Upper lobe of left lung (tissue), 4 donors: ENCODE data around the gene MAMLD1.

Experiments
- POLR2A ChIP-seq, 4 donors: fragments of 450-650 bp; IDR thresholded peaks; one replicate each; pipeline ENCODE4 v1.5.1; 2016 to 2017; ENCODE audit warnings: antibody characterized with exemption in 4 of 4, mild to moderate bottlenecking in 2 of 4
- TF ChIP-seq, protein P1 (sequence below), 6 experiments: fragments of 450-650 bp in 4 of 6; fragments of 200-600 bp in 2 of 6; sonication (generic) in 2 of 6; IDR thresholded peaks; one replicate each; pipeline ENCODE4 v1.5.1; 2016 to 2019; ENCODE audit warnings: antibody characterized with exemption in 6 of 6

DNA sequence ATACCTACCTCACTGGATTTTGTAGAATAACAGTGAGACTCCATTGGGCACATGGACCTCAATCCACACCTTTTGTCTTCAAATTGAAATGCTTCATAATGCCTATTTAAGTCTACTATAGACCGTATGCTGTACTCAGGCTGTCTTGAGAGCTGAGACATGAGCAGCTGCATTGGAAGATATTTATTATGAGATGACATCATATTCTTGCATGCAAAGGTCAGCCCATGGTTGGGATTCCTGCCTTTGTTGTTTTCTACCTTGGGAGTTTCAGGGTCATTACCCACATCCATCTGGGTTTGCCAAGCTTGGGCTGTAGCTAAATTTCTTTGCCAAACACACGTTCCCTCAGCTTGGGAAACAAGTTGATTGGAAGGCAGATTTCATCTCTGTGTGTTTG, 33.2 kb upstream of the MAMLD1 start:
- TF ChIP-seq, protein P1, sequence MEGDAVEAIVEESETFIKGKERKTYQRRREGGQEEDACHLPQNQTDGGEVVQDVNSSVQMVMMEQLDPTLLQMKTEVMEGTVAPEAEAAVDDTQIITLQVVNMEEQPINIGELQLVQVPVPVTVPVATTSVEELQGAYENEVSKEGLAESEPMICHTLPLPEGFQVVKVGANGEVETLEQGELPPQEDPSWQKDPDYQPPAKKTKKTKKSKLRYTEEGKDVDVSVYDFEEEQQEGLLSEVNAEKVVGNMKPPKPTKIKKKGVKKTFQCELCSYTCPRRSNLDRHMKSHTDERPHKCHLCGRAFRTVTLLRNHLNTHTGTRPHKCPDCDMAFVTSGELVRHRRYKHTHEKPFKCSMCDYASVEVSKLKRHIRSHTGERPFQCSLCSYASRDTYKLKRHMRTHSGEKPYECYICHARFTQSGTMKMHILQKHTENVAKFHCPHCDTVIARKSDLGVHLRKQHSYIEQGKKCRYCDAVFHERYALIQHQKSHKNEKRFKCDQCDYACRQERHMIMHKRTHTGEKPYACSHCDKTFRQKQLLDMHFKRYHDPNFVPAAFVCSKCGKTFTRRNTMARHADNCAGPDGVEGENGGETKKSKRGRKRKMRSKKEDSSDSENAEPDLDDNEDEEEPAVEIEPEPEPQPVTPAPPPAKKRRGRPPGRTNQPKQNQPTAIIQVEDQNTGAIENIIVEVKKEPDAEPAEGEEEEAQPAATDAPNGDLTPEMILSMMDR (IDR thresholded peaks at IDR 0.05) = no peak
- no peak for TF ChIP-seq POLR2A (IDR thresholded peaks at IDR 0.05)
